IgD-negative memory B cell (primary cell): ENCODE measurements around the gene TIGAR. TPM values are rescaled to one million over a fixed set of nuclear protein-coding genes. Genes with fewer than 3 reads are reported as not detected.
A peak's percentile ranks its signal among the peaks of the same experiment; 100 is the strongest.

Source experiments
- H3K27ac Mint-ChIP-seq, 3 donors: one replicate each; pipeline ENCODE4 v1.8.0; 2020 to 2022; ENCODE audit warnings: mild to moderate bottlenecking in 3 of 3, mixed read lengths in 3 of 3, moderate library complexity in 1 of 3
- H3K27me3 Mint-ChIP-seq: one replicate; pipeline ENCODE4 v1.8.0; 2021; ENCODE audit warnings: mixed read lengths
- H3K36me3 Mint-ChIP-seq: one replicate; pipeline ENCODE4 v1.8.0; 2020; ENCODE audit warnings: mild to moderate bottlenecking, mixed read lengths
- H3K4me1 Mint-ChIP-seq, 3 donors: one replicate each; pipeline ENCODE4 v1.8.0; 2020 to 2022; ENCODE audit warnings: mixed read lengths in 3 of 3, mild to moderate bottlenecking in 1 of 3
- H3K4me3 Mint-ChIP-seq, 4 donors: one replicate each; pipeline ENCODE4 v1.8.0; 2020 to 2022; ENCODE audit warnings: mild to moderate bottlenecking in 4 of 4, mixed read lengths in 4 of 4, moderate library complexity in 3 of 4
- H3K9me3 Mint-ChIP-seq, 3 donors: one replicate each; pipeline ENCODE4 v1.8.0; 2020 to 2021; ENCODE audit warnings: mixed read lengths in 3 of 3, mild to moderate bottlenecking in 1 of 3
- polyA plus RNA-seq: library from polyadenylated mRNA; unstranded; fragments of 300-500 nt; fragmentation: Illumina TruSeq; gene quantifications from one replicate; pipeline ENCODE4 v1.2.3, GENCODE V29; 2021

The TIGAR gene
- polyA plus RNA-seq = 5.2 TPM

GRCh38 chr12:4320853-4321701 is at the start of gene TIGAR:
Gene TIGAR, plus strand, starts transcription at chr12:4321213. Its CDS starts 59 bp downstream, at chr12:4321272.
- H3K27ac Mint-ChIP-seq = peak within 1 kb of the TSS; percentile 93 to 99 (median 96)
- H3K36me3 Mint-ChIP-seq = no peaks in the 10 kb centered on the region
- H3K27me3 Mint-ChIP-seq = no peaks in the 10 kb centered on the region
- H3K4me1 Mint-ChIP-seq = peaks cover 24 to 42% (median 27%) of the 10 kb centered on the region in 3 donors
- no peaks in the 10 kb centered on the region for H3K9me3 Mint-ChIP-seq
- H3K4me3 Mint-ChIP-seq = peak within 1 kb of the TSS; percentile 96 to 97 (median 96)

GRCh38 chr12:4271717-4272423 is 49.1 kb upstream of the TIGAR start:
- peaks cover 23 to 25% (median 24%) of the 10 kb centered on the region in 3 donors for H3K4me1 Mint-ChIP-seq

GRCh38 chr12:4272424-4273272 is 48.4 kb upstream of the TIGAR start:
- Mint-ChIP-seq H3K4me3 (peak overlapping the region; percentile 93 to 100 (median 96)), H3K4me1 (peaks cover 27 to 28% (median 28%) of the 10 kb centered on the region in 3 donors), H3K27ac (peak overlapping the region; percentile 96 to 99 (median 97)), H3K36me3 (no peaks in the 10 kb centered on the region), H3K9me3 (no peaks in the 10 kb centered on the region), H3K27me3 (peaks cover 5% of the 10 kb centered on the region)

More at GRCh38 chr12:4271717-4272423, 49.1 kb upstream of the TIGAR start:
- no peaks in the 10 kb centered on the region for H3K9me3 Mint-ChIP-seq
- H3K4me3 Mint-ChIP-seq = peak overlapping the region; percentile 93 to 100 (median 96)
- H3K27ac Mint-ChIP-seq = peak overlapping the region; percentile 96 to 99 (median 97)
- H3K36me3 Mint-ChIP-seq = no peaks in the 10 kb centered on the region
- peaks cover 5% of the 10 kb centered on the region for H3K27me3 Mint-ChIP-seq

- Mint-ChIP-seq H3K27ac (peak overlapping the region; percentile 81 to 96 (median 87)), H3K4me1 (peaks cover 25 to 28% (median 26%) of the 10 kb centered on the region in 3 donors), H3K36me3 (peaks cover 2% of the 10 kb centered on the region), H3K9me3 (no peaks in the 10 kb centered on the region), H3K27me3 (peaks cover 5% of the 10 kb centered on the region), H3K4me3 (peak overlapping the region; percentile 93 to 100 (median 96))
These were observed 47.8 kb upstream of the TIGAR start for GRCh38 chr12:4273273-4273651.

DNA sequence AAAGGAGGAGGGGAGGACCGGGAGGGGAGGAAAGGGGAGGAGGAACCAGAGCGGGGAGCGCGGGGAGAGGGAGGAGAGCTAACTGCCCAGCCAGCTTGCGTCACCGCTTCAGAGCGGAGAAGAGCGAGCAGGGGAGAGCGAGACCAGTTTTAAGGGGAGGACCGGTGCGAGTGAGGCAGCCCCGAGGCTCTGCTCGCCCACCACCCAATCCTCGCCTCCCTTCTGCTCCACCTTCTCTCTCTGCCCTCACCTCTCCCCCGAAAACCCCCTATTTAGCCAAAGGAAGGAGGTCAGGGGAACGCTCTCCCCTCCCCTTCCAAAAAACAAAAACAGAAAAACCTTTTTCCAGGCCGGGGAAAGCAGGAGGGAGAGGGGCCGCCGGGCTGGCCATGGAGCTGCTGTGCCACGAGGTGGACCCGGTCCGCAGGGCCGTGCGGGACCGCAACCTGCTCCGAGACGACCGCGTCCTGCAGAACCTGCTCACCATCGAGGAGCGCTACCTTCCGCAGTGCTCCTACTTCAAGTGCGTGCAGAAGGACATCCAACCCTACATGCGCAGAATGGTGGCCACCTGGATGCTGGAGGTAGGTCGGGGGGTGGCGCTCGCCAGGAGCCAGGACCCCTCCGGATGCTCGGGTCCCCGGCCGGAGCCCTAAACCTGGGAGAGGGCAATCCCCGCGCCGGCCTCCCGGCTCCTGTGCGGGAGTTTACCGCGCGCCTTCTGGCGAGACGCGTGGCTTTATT is 47.2 kb upstream of the TIGAR start, which contains the start of gene CCND2:
Gene CCND2, plus strand, starts transcription at position 111 of the 744 bp plus-strand sequence. Its CDS starts 279 bp downstream, at position 390.
- Mint-ChIP-seq H3K27ac (peak within 1 kb of the TSS; percentile 96 to 99 (median 97)), H3K4me1 (peaks cover 20 to 24% (median 21%) of the 10 kb centered on the region in 3 donors), H3K36me3 (peaks cover 2% of the 10 kb centered on the region), H3K4me3 (peak within 1 kb of the TSS; percentile 93 to 100 (median 96)), H3K27me3 (peaks cover 2% of the 10 kb centered on the region), H3K9me3 (no peaks in the 10 kb centered on the region)

- peak overlapping the region; percentile 93 to 100 (median 96) for H3K4me3 Mint-ChIP-seq
- peak overlapping the region; percentile 31 to 96 (median 55) for H3K27ac Mint-ChIP-seq
- H3K9me3 Mint-ChIP-seq = no peaks in the 10 kb centered on the region
- peaks cover 1% of the 10 kb centered on the region for H3K27me3 Mint-ChIP-seq
- H3K4me1 Mint-ChIP-seq = peaks cover 19 to 23% (median 20%) of the 10 kb centered on the region in 3 donors
- peaks cover 2% of the 10 kb centered on the region for H3K36me3 Mint-ChIP-seq
These were observed 46.5 kb upstream of the TIGAR start for GRCh38 chr12:4274396-4275015.

DNA sequence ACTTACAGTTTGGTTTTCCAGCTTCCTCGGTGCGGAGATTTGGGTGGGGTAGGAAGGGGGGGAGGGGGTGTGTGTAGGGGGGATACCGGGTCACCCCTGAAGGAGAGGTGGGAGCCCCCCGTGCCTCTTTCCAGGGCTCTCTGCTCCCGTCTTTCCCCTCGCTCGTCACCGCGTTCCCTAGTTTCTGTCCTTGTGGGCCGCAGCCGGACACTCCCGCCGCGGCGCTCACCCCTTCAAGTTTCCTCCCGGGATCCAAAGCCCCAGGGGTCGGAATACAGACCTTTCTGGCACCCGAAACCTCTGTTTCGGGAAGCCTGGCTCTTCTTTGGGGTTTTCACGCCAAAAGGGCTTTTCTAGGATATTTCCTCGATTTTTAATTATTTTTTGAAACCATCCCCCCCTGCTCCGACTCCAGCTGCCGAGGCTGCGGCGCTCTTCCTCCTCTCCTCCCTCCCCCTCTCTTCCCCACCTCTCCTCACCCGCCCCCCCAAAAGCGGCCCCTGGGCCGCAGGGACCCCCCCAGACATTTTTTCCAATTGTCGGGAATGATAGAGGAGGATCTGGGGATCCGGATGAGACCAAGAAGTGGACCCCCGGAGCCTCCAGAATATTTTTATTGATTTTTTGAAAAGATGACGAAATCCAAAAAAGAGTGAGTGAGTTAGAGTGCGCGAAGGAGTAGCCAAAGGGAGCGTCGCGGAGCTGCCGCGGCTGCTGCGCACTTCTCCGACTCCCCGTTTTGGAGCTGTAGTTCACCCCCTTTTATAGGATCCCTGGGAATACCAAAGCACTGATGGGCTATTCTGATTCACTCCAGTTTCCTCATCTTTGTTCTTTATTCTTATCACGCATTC is 45.8 kb upstream of the TIGAR start:
- peaks cover 1% of the 10 kb centered on the region for H3K27me3 Mint-ChIP-seq
- H3K9me3 Mint-ChIP-seq = no peaks in the 10 kb centered on the region
- H3K4me1 Mint-ChIP-seq = peaks cover 19 to 23% (median 20%) of the 10 kb centered on the region in 3 donors
- peak overlapping the region; percentile 46 to 96 (median 55) for H3K27ac Mint-ChIP-seq
- H3K4me3 Mint-ChIP-seq = peak overlapping the region; percentile 93 to 100 (median 96)
- peaks cover 2% of the 10 kb centered on the region for H3K36me3 Mint-ChIP-seq

DNA sequence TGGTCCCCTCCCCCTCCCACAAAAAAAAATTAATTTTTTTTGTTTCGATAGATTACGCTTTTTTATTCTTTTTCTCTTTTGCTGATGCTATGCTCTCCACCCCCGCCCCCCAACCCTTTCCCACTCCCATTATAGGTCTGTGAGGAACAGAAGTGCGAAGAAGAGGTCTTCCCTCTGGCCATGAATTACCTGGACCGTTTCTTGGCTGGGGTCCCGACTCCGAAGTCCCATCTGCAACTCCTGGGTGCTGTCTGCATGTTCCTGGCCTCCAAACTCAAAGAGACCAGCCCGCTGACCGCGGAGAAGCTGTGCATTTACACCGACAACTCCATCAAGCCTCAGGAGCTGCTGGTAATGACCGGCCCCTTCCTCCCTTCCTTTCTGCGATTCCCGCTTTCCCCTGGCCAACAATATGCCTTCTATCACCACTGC is 45.1 kb upstream of the TIGAR start:
- Mint-ChIP-seq H3K4me3 (peak overlapping the region; percentile 93 to 100 (median 96)), H3K9me3 (no peaks in the 10 kb centered on the region), H3K27me3 (no peaks in the 10 kb centered on the region), H3K27ac (peak overlapping the region; percentile 46 to 96 (median 55)), H3K4me1 (peaks cover 16 to 19% (median 18%) of the 10 kb centered on the region in 3 donors), H3K36me3 (peaks cover 2% of the 10 kb centered on the region)

DNA sequence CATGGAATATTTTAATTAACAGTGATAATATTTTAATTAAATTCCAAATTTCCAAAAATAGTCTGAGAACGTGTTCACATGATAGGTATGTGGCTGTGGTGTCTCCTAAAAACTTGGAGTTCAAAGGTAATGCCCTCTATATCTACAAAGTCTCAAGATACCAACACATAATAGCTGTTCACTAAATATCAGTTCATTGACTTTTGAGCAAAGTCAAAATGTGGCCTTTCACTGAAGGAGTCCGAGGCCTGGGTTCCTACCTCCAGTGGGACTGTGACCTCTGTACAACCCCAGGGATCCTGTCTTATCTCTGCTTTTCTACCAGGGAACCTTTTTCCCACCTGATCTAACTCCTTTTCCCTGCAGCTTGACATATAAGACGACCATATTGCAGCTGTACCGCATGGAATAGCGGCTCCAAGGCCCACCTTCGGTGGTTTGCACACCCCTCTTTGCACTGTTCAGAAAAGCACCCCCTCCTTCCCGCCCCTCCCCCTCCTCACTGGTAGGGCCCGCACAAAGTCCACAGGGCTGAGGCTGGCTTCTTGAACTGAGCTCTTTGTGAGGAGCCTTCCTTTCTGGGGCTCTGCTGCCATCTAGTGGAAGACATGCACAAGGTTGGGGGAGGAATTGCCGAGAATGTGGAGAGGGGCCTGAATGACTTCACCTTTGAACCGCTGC is 44.3 kb upstream of the TIGAR start:
- Mint-ChIP-seq H3K9me3 (no peaks in the 10 kb centered on the region), H3K27me3 (no peaks in the 10 kb centered on the region), H3K27ac (peak overlapping the region; percentile 46 to 96 (median 55)), H3K36me3 (peaks cover 2% of the 10 kb centered on the region), H3K4me3 (peak overlapping the region; percentile 54 to 100 (median 95)), H3K4me1 (peaks cover 14 to 19% (median 16%) of the 10 kb centered on the region in 3 donors)

DNA sequence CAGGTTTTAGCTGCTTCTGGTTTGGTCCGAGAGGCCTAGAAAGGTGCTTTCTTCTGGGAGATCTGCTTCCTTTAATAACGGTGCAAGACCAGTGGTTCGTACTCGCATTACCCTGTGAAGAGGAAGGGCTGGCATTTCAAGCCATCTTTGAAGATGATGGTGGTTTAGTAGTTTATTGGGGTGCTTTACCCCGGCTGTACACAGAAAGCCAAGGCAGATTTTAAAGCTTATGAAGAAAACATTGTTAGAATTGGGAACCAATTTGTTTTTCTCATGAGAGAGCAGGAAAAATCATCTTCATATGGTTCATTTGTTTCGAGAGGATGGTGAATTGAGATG is 43.8 kb upstream of the TIGAR start:
- H3K36me3 Mint-ChIP-seq = peaks cover 2% of the 10 kb centered on the region
- H3K4me1 Mint-ChIP-seq = peaks cover 12 to 19% (median 16%) of the 10 kb centered on the region in 3 donors
- peak overlapping the region in 3 of 4 donors; percentile 38 to 100 (median 93) for H3K4me3 Mint-ChIP-seq
- H3K9me3 Mint-ChIP-seq = no peaks in the 10 kb centered on the region
- peak overlapping the region; percentile 46 to 90 (median 55) for H3K27ac Mint-ChIP-seq
- no peaks in the 10 kb centered on the region for H3K27me3 Mint-ChIP-seq

DNA sequence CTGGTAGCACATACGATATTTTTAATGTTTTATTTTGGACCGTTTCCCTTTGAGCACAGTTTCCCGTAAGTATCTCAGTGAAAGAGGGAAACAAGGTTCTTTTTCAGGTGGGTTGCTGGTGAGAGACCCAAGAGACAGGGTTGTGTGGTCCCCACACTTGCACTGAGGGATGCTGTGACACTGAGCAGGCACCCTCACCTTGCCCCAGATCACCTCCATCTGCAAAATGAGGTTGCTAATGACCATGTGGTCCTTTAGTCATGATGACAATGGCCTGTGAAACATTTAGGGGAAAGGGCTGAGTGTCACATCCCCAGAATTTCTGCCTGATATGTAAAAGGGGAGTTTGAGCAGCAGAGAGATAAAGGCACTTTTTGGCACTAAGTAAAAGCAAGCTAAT is 43.2 kb upstream of the TIGAR start:
- peaks cover 2% of the 10 kb centered on the region for H3K36me3 Mint-ChIP-seq
- peaks cover 12 to 19% (median 14%) of the 10 kb centered on the region in 3 donors for H3K4me1 Mint-ChIP-seq
- peak overlapping the region in 1 of 3 donors; percentile 23 for H3K27ac Mint-ChIP-seq
- no peaks in the 10 kb centered on the region for H3K27me3 Mint-ChIP-seq
- H3K9me3 Mint-ChIP-seq = no peaks in the 10 kb centered on the region
- peak overlapping the region in 2 of 4 donors; percentile 17 to 23 for H3K4me3 Mint-ChIP-seq
